KBM-7 (cell line): ENCODE results near the gene CEACAM19.
"Not testable (repeated sequence)": the region's sequence is repeated elsewhere in the genome, so short reads cannot be mapped to it uniquely, and the experiment has no call there.

ENCODE experiments used
- DNase-seq: peaks from one replicate; pipeline ENCODE4 v3.0.0-alpha.2; 2015
- in situ Hi-C: fragments of 300-500 bp; cut with MboI; formaldehyde crosslinking; loops from 2 replicates; pipeline ENCODE4 v1.14.3; 2020; ENCODE audit warnings: low sequenced_read_pairs, low pct_unique_long_range_greater_than_20kb, mixed read lengths

The CEACAM19 gene

GRCh38 chr19:44671400-44671799 lies at the start of gene CEACAM19:
Gene CEACAM19, plus strand, starts transcription at chr19:44671482. Its CDS starts 450 bp downstream, at chr19:44671932.
- in situ Hi-C loops, result no loop called here
- DNase-seq, result no peak

GRCh38 chr19:44623080-44623479 lies 48.2 kb upstream of the CEACAM19 start:
- in situ Hi-C loops, result no loop called here
- DNase-seq, result peak; percentile 91

GRCh38 chr19:44623626-44624025 lies 47.7 kb upstream of the CEACAM19 start:
- no peak for DNase-seq
- in situ Hi-C loops, result no loop called here

GRCh38 chr19:44624840-44625354 lies 46.4 kb upstream of the CEACAM19 start:
- in situ Hi-C loops, result no loop called here
- no peak for DNase-seq

- DNase-seq, in situ Hi-C loops: not testable (repeated sequence)
Measured at GRCh38 chr19:44625637-44626036, 45.6 kb upstream of the CEACAM19 start.

GRCh38 chr19:44626048-44626624 lies 45.1 kb upstream of the CEACAM19 start:
- no peak for DNase-seq

GRCh38 chr19:44627631-44628030 lies 43.7 kb upstream of the CEACAM19 start:
- DNase-seq, result no peak
- in situ Hi-C loops, result no loop called here

More at GRCh38 chr19:44626048-44626624, 45.1 kb upstream of the CEACAM19 start:
- in situ Hi-C loops, result no loop called here

GRCh38 chr19:44628793-44629192 lies 42.5 kb upstream of the CEACAM19 start:
- in situ Hi-C loops, result no loop called here
- DNase-seq, result no peak

GRCh38 chr19:44631611-44632010 lies 39.7 kb upstream of the CEACAM19 start:
- in situ Hi-C loops, DNase-seq: not testable (repeated sequence)

GRCh38 chr19:44634058-44634457 lies 37.2 kb upstream of the CEACAM19 start:
- in situ Hi-C loops, DNase-seq: not testable (repeated sequence)

- DNase-seq, result no peak
- in situ Hi-C loops, result no loop called here
Measured at GRCh38 chr19:44634785-44635184, 36.5 kb upstream of the CEACAM19 start.

- DNase-seq, result peak; percentile 84
- in situ Hi-C loops, result no loop called here
Measured at GRCh38 chr19:44635581-44636438, 35.5 kb upstream of the CEACAM19 start.

- in situ Hi-C loops, result no loop called here
Measured at GRCh38 chr19:44636439-44637389, 34.6 kb upstream of the CEACAM19 start.

GRCh38 chr19:44637390-44637764 lies 33.9 kb upstream of the CEACAM19 start:
- no peak for DNase-seq
- in situ Hi-C loops, result no loop called here

More at GRCh38 chr19:44636439-44637389, 34.6 kb upstream of the CEACAM19 start:
- no peak for DNase-seq

- in situ Hi-C loops, result loop anchor here (10.0 kb wide), 1 partner anchor 46 kb away; no protein-coding TSS in a partner anchor
Measured at GRCh38 chr19:44640518-44640917, 30.8 kb upstream of the CEACAM19 start.

GRCh38 chr19:44641501-44642265 lies 29.6 kb upstream of the CEACAM19 start:
- in situ Hi-C loops, result loop anchor here (10.0 kb wide), 1 partner anchor 47 kb away; no protein-coding TSS in a partner anchor
- DNase-seq, result no peak

More at GRCh38 chr19:44640518-44640917, 30.8 kb upstream of the CEACAM19 start:
- DNase-seq, result no peak

- DNase-seq, result no peak
- in situ Hi-C loops, result loop anchor here (10.0 kb wide), 1 partner anchor 48 kb away; no protein-coding TSS in a partner anchor
Measured at GRCh38 chr19:44642377-44642776, 28.9 kb upstream of the CEACAM19 start.
